NCI-H1436 (cell line): ENCODE data around the gene MAN2A2.
"Not testable (repeated sequence)": the region's sequence is repeated elsewhere in the genome, so short reads cannot be mapped to it uniquely, and the experiment has no call there.

Source experiments
- DNase-seq: peaks from one replicate; lab custom pipeline; 2025; lab: John Stamatoyannopoulos, UW

The MAN2A2 gene

DNA sequence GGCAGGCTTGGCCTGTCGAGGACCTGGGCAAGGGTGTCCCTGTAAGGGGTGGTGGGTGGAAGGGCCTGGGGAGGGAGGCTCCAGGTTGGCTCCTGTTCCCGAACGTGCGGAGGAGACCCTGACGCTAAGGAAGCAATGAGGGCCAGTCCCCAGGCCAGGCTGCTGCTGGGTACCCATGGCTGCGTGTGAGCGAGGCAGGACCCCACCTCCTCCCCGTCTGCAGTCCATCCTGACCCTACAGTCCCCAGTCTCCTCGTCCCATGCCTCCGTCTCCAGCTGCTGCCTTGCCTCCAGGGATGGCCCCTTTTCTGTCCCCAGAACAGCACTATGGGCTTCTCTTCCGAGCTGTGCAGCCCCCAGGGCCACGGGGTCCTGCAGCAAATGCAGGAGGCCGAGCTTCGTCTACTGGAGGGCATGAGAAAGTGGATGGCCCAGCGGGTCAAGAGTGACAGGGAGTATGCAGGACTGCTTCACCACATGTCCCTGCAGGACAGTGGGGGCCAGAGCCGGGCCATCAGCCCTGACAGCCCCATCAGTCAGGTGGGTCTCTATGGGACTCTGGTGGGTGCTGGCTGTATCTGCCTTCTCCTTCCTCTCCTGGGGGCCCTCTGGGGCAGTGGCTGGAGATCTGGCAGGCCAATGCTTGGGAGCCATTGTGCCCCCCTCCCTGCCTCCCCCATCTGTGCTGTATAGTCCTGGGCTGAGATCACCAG lies 18.2 kb upstream of the MAN2A2 start:
- no peak for DNase-seq

DNA sequence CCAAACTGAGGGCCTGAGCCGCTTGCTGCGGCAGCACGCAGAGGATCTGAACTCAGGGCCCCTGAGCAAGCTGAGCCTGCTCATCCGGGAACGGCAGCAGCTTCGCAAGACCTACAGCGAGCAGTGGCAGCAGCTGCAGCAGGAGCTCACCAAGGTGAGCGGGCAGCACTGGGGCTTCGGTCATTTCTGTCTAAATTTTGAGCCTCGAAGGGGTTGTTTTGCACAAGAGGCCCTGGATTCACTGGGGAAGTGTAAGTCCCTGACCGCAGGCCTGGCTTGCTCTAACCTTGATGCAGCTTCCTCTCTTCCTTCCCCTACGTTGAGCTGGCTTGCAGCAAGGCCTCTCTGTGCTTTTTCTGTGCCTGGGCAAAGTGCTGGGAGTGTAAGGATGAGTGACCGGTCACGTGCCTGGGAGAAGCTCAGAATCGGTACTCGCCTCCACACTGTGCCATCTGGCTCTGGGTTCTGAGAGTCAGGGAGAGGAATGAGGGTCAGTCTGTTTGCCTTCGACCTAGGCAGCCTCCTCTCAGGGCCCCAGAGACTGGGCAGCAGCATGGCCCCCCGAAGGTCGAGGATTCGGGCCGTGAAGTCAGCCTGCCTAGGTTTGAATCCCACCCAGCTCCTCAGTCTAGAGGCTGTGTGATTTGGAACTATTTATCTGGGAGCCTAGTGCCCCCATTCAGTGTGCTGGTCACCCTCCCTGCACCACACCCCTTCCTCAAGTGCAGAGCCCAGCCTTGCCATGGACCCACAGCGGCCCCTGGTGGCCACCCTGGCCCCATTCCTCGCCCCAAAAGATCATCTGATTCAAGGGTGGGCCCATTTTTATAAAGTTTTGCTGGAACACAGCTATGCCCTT lies 17.4 kb upstream of the MAN2A2 start:
- peak; percentile 58 for DNase-seq

DNA sequence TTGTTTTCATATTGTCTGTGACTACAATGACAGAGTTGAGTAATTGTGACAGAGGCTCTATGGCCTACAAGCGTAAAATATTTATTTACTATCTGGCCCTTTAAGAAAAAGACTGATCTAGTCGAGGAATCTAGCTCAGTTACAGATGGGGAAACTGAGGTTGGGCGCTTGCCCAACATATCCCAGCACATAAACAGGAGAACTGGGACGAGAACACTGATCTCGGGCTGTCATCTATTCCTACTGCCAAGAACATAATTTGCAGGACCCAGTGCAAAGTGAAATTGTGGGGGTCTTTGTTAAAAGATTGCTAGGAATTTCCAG lies 16.8 kb upstream of the MAN2A2 start:
- no peak for DNase-seq

DNA sequence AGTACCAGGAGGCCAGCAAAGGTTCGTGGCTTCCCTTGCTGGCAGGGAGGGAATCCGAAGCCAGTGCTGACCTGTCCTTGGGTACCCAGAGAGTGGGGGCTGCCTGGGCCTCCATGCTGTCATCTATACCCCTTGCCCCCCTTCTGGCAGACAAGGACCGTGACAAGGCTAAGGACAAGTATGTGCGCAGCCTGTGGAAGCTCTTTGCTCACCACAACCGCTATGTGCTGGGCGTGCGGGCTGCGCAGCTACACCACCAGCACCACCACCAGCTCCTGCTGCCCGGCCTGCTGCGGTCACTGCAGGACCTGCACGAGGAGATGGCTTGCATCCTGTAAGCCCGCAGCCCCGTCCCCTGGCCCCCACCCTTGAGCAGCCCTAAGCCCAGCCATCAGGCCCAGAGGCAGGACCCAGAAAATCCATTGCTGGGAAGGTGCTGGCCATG lies 16.0 kb upstream of the MAN2A2 start:
- DNase-seq = no peak

DNA sequence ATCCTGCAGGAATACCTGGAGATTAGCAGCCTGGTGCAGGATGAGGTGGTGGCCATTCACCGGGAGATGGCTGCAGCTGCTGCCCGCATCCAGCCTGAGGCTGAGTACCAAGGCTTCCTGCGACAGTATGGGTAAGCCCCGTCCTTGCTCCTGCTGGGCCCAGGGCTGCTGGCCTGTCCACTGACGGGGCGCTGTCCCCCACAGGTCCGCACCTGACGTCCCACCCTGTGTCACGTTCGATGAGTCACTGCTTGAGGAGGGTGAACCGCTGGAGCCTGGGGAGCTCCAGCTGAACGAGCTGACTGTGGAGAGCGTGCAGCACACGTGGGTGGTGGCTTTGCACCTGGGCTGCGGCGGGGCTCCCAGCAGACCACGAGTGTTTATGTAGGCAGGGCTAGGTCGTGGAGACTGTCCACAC lies 13.8 kb upstream of the MAN2A2 start:
- no peak for DNase-seq

DNA sequence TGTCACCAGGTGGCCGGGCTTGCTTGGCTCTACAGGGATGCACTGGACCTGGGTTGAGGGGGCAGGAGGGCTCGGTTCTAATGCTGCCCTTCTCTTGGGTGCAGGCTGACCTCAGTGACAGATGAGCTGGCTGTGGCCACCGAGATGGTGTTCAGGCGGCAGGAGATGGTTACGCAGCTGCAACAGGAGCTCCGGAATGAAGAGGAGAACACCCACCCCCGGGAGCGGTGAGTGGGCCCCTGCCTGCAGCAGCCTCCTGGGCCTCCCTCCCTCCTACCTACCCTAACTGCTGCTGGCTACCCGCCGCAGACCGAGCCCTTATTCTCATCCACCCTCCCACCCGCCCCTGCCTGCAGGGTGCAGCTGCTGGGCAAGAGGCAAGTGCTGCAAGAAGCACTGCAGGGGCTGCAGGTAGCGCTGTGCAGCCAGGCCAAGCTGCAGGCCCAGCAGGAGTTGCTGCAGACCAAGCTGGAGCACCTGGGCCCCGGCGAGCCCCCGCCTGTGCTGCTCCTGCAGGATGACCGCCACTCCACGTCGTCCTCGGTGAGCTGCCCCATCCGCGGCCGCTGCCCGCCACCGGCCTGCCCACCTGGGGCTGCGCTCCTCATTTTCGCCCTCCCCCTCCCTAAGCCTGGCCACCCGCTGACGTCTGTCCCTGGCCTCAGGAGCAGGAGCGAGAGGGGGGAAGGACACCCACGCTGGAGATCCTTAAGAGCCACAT lies 13.2 kb upstream of the MAN2A2 start:
- no peak for DNase-seq

DNA sequence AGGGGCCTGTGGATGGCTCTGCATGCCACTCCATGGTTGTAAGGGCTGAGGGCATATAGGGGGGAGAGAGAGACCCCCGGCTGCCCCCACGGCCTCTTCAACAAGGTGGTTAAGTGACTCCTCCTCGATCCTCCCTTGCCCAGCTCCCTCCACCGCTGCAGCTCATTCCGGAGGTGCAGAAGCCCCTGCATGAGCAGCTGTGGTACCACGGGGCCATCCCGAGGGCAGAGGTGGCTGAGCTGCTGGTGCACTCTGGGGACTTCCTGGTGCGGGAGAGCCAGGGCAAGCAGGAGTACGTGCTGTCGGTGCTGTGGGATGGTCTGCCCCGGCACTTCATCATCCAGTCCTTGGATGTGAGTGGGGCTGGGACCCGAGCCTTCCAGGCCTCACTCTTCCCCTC lies 12.3 kb upstream of the MAN2A2 start:
- DNase-seq = no peak

DNA sequence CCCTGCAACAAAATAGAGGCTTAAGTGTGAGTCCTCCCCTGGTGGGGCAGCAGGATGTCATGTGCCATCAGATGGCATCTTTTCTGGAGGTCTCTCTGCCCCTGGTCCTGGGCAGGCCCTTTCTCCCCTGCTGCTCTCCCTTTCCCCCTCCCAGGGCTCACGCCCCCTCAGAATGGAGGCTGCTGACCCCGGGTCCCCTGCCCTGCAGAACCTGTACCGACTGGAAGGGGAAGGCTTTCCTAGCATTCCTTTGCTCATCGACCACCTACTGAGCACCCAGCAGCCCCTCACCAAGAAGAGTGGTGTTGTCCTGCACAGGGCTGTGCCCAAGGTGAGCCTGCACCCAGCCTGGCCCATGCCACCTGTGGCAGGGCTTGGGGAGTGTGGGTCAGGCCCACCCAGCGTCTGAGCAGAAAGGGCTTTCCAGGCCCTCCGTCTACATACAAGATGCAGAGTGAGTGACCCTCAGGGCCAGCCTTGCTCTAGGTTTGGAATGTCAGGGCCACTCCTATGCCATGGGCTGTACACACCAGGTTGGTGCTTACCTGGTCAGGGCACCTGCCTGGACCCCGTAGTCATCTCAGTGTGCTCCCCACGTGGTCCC lies 11.7 kb upstream of the MAN2A2 start:
- DNase-seq = no peak

DNA sequence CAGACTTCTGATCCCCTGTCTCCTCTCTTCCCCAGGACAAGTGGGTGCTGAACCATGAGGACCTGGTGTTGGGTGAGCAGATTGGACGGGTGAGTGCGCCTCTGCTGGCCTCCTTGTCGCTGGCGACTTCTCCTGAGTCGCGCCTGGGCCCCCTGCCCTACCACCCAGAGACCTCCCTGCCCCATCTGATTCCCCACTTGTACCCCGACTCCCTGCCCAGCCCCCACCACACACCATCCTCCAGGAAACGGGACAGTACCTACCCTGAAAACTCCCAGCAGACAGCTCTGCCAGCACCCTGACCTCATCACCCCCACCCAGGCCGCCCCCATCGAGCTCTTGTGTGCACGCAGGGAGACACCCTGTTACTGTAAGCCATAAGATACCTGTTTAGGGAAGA lies 11.1 kb upstream of the MAN2A2 start:
- no peak for DNase-seq

DNA sequence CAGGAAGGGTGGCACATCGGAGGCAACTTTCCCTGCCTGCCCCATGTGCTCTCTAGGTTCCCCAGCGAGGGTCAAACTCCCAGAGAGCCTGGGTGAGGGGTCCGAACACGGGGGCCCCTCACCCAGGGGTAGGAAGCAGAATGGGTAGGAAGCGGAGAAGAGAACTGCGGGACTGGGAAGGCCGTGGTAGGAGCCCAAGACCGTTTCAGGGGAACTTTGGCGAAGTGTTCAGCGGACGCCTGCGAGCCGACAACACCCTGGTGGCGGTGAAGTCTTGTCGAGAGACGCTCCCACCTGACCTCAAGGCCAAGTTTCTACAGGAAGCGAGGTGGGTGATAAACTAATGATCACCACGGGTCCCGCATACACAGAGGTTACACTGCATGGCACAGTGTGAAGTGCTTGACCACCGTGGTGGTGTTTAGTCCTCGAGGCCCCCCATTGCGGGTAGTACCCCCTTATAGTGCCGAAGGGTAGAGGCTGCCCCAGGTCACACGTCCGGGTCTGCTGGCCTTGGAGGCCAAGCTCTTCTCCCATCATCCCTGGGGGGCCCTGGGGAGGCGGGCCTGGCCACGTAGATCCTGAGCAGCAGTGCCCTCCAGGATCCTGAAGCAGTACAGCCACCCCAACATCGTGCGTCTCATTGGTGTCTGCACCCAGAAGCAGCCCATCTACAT lies 10.5 kb upstream of the MAN2A2 start:
- DNase-seq = no peak

DNA sequence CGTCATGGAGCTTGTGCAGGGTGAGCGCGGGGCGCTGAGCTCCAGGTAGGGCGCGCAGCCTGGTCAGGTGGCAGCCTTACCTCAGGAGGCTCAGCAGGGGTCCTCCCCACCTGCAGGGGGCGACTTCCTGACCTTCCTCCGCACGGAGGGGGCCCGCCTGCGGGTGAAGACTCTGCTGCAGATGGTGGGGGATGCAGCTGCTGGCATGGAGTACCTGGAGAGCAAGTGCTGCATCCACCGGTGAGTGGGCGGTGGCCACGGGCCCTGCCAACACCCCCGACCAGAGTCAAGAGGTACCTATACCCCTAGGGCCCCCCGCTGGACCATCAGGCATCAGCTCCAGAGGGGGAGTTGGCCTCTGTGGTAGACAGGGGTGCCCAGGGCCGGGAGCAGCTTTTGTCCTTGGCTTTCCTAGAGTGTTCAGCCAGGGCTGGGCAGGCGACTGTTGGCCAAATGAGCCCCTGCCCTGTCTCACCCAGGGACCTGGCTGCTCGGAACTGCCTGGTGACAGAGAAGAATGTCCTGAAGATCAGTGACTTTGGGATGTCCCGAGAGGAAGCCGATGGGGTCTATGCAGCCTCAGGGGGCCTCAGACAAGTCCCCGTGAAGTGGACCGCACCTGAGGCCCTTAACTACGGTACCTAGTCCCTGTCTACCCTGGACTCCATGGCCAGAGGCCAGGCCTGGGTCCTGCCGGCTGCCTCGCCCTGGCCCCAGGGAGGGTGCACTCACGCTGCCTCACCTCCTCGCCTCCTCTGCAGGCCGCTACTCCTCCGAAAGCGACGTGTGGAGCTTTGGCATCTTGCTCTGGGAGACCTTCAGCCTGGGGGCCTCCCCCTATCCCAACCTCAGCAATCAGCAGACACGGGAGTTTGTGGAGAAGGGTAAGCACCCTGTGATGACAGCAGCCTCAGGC lies 9.7 kb upstream of the MAN2A2 start:
- no peak for DNase-seq

DNA sequence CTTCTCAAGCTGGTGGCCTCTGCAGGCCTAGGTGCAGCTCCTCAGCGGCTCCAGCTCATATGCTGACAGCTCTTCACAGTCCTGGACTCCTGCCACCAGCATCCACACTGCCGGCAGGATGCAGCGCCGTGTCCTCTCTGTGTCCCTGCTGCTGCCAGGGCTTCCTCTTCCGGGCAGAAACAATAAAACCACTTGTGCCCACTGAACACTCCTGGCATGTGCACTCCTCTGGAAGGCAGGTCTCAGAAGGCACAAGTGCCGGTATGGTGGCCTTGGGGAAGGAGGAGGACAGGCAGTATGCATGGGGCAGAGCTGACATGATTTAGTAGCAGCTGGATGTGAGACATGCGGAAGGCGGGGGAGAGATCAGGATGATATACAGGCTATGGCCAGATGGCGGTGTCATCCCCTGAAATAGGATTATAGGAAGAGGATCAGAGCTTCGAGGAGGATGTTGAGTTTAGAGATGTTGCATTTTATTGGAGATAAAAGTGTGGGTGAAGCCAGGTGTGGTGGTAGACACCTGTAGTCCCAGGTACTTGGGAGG lies 7.5 kb upstream of the MAN2A2 start:
- DNase-seq = no peak

DNA sequence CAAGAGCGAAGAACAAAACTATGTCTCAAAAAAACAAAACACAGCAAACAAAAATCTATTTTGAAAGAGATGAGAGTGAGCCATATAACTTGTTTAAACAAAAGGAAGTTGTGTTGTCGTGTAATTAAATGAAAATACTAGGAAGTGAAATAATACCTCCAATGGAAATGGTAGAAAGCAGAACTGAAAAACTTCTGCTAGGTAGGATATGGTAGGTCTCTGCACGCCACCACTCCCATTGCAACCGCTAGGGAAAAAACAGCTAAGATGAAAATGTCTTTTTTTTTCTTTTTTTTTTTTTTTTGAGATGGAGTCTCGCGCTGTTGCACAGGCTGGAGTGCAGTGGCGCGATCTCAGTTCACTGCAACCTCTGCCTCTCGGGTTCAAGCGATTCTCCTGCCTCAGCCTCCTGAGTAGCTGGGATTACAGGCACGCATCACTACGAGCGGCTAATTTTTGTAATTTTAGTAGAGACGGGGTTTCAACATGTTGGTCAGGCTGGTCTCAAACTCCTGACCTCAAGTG lies 5.9 kb upstream of the MAN2A2 start:
- not testable (repeated sequence) for DNase-seq

DNA sequence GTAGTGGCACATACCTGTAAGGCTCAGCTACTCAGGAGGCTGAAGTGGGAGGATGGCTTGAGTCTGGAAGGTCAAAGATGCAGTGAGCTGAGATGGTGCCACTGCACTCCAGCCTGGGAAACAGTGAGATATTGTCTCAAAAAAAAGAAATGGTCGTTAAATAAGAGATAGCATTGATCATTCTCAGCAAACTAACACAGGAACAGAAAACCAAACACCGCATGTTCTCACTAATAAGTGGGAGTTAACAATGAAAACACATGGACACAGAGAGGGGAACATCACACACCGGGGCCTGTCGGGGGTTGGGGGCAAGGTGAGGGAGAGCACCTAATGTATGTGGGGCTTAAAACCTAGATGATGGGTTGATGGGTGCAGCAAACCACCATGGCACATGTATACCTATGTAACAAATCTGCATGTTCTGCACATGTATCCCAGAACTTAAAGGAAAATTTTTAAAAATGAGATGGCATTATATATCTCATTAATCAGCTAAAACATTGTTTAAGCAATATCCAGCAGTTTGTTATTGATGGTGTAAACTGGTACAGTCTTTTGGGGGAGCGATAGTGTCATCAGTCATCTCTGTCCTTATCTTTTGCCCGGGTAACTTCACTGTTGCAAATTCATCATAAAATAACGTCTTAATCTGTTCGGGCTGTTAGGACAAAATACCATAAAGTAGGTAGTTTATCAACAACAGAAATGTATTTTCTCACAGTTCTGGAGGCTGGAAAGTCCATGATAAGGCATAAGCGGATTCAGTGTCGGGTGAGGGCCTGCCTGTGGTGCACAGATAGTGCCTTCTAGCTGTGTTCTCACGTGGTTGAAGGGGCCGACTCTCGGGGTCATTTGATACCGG lies 1.7 kb upstream of the MAN2A2 start:
- no peak for DNase-seq

DNA sequence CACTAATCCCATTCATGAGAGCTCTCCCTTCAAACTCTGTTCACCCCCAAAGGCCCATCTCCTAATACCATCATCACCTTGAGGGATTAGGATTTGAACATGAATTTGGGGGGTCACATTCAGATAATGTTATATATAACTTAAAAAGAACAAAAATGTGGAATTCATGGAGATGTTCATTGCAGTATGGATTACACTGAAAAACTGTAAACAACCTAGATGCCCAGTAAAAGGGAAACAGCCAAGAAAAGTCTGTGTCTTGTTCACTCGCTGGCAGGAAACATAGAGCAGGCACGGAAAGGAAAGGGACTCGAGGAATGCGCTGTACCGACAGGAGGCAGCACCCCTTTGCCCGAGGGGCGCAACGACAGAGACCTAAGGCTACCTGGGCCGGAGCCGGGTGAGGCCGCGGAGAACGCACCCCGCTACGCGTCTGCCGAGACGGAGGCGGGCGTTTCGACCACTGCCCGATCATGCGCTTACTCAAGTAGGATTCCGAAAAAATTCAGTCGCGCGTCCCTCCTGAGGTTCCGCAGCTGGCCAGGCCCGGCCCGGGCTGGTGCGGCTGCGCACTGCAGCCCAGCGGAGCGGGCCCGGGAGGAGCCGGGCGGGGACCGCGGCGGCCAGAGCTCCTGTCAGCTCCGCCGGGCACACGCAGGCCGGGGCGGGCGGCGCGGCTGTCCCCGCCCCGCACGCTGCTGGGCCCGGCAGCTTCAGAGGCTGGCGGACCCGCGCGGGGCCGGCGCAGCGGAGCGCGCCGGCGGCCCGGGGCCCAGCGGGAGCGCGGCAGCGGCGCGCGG lies 862 bp upstream of the MAN2A2 start:
- peak; percentile 46 for DNase-seq

DNA sequence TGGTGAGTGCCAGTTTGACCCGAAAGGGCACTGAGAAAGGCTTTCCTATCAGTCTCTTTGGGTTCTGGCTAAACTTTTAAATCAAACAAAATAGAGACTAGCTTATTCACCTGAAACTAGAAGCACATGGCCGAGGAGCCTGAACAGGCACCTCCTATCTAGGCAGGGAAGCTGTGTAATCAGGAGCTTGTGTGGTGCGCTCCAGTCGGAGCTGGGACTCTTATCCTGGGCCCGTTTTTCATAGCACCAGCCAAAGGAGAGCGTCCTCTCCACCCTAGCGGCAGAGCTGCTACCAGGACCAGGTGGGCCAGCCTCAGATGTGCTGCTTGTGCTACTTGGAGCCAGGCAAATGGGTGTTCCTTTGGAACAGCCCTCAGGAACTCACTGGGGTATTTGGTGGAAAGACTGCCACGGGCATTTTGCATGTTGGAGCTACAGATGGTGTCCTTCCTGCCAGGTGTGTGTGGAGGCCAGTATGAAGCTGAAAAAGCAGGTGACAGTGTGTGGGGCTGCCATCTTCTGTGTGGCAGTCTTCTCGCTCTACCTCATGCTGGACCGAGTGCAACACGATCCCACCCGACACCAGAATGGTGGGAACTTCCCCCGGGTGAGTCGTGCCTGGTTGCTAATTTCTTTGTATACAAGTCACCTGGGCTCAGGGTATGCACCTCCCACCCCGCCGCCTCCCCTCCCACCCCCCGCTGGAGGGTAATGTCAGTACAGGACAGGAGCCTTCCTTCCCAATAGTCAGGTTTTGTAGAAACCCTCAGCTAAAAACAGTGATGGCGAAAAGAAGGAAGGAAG lies 833 bp downstream of the MAN2A2 start:
- DNase-seq = no peak

DNA sequence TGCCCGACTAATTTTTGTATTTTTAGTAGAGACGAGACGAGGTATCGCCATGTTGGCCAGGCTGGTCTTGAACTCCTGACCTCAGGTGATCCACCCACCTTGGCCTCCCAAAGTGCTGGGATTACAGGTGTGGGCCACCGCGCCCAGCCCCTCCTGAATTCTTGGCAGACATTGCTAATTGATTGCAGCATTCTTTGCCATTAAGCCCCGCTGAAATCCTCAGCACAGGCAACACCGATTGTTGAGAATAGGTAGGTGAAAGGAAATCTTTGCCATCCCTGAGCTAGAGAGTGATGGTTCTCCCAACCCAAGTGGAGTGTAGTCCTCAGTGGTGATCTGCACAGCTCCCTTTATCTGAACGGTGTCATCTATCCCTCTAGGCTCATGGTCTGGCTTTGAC lies 1.6 kb downstream of the MAN2A2 start:
- DNase-seq = no peak
